Stimulated activated CD8-positive, alpha-beta memory T cell treated with anti-CD3 and anti-CD28 coated beads, Interleukin-7, amount 100 ng/mL, for 4 hours (primary cell): ENCODE results near the gene PEG3.

Experiments
- DNase-seq, 2 donors: peaks; one replicate each; pipeline ENCODE4 v3.0.0-alpha.2; 2020; ENCODE audit warnings: low read depth in 2 of 2

Gene PEG3

DNA sequence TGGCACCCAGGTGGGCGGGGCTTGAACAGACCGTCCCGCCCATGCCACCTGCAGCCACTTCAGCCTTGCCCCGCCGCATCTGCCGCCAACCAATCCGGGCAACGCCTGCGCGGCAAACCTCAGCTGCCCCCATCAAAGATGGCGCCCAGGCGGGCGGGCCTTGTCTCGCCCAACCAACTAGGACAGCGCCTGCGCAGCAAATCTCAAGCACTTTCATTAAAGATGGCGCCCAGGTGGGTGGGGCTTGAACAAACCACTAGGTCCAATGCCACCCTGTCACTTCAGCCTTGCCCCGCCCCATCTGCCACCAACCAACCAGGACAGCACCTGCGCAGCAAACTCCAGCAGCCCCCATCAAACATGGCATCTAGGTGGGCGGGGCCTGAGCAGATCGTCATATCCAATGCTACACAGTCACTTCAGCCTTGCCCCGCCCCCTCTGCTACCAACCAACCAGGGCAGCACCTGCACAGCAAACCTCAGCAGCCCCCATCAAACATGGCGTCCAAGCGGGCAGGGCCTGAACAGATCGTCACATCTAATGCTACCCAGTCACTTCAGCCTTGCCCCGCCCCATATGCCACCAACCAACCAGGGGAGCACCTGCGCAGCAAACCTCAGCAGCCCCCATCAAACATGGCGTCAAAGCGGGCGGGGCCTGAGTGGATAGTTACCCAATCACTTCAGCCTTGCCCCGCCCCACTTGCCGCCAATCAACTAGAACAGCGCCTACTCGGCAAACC lies 1.4 kb downstream of the PEG3 start:
- DNase-seq = peak in 1 of 2 donors; percentile 6

DNA sequence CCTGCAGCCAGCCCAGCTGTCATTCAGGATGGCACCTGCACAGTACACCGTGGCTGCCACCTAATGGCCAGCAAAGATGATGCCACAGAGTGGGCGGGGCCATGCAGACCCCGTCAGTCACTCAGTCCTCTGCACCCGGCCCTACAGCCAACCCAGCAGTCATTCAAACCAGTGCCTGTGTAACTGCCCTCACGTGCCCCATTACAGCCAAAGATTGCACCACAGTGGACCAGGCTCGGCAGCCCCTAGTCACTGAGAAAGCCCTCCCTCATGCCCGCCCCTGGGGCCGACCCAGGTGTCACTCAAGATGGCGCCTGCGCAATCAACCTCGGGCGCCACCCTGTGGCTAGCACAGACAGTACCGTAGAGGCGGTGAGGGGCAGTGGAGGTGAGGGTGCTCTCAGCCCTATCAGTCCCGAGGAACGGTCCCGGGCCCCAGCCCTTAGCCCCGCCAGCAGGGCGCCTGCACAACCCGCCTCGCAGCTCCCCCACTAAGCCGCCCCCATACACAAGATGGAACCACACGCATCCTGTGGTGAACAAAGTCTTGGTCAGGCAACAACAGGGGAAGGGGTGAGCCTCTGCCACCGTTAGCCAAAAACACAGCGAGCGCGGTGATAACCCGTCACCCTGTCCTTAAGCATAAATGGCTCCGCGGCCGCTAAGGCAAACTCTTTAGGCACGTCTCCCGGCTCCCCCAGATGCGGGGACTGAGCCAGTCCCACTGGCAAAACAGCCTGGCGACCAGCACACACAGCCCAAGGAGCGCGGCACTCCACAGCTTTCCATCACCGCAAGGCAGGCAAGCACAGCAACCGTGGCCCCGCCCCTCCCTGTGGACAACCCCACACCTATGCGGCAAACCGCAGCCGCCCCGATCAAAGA lies 2.3 kb downstream of the PEG3 start:
- DNase-seq = no peak

DNA sequence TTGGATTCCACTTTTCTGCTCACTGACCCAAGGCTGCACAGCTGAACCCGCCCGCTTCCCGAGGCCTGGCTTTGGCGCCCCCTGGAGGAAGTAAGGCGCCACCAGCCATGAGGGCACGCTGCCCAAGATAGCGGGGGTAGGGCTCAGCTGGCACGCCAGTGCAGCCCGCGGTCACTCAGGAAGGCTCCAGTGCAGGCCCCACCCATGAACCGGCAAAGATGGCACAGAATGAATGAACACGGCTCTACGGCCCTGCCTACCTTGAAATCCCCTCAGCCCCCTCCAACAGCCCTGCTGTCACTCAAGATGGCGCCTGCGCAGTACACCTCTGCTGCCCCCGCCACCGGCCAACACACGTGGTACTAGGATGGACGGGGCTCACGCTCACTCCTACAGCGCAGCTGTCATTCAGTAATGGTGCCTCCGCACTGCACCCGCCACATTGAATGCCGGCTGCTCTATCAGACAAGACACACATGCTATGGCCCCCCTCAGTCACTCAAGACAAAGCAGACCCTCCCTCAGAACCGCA lies 3.0 kb downstream of the PEG3 start:
- no peak for DNase-seq

DNA sequence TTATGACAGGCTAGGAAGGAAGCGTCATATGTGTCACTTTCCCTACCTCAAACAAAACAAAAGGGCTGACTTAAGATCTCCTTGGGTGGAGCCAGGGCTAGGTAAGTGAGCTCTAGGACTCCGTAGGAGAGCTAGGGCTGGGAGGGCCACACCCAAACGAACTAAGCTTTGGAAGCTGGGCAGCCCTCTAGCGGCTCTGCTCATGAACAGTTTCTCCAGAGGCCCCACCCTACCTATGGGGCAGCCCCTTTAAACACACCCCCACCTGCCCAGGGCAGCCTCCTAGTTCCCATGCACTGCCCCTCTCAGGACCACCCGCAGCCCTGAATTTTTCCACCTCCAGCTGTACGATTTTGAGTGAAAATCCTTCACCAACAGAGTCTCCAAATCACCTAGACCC lies 3.5 kb downstream of the PEG3 start:
- DNase-seq = no peak

DNA sequence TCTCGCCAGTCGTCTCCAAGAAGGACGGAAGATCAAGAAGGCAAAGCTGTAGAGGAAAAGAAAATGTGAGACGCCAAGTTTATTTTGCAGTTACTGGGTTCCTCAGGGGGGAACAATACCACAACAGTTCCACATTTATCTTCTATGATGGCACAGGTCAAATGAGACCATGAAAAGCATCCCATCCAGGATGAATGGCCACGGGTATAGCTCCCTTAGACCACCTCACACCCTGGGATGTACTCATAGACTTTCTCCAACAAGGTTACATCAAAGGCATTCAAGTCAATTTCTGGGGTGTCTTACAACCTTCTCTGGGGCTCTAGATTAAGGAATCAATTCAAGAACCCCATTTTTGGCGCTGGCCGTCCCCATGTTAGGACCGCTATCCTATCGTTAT lies 4.5 kb downstream of the PEG3 start:
- DNase-seq = no peak

DNA sequence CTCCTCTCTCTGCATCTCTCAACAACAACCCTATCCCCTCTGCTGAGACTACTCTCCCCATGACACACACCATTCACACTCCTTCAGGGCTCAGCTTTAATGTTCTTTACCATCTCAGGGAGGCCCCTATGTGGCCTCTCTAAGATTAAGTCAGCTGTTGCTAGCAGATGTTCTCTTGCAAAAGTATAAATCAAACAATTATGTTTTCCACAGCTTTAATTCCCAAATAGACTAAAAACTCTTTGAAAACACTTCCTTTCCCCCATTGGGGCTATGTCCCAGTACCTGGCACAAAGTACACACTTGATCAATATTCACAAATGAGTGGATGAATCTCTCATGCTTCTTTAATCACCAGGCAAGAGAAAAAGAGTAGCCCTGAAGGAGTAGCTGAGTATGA lies 5.1 kb downstream of the PEG3 start:
- DNase-seq = no peak

DNA sequence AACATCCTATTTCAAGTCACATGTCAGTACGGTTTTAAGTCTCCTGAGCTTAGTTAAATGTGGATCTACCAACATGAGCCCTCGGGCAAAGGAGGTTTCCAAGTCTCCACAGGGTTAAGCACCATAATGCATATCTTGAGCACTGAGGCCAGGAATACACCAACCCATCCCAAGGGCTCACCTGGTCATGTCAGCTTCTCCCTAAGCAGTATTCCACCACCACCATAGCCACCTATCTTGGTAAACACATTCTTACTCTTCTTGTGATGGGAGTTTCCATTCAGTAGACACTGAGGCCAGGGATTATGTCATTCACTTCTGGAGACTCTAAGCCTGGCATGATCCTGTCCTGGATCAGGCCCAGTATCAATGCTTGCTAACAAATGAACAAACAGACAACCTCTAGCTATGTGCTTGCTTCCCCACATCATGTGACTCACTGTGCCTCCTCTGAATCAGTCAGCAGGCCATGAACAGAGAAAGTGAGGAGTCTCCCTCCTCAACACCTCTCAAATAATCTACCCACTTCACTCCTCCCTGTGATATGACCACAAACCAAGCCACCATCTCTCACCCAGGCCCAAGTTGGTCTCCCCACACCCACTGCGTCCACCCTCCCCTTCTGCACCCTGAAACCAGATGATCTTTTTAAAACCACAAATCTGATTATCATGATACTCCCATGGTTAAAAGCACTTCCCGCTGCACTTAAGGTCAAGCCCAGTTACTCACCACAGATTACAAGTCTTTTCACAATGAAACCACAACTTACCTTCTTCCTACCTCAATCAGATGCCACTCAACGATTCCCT lies 5.8 kb downstream of the PEG3 start:
- DNase-seq = no peak

DNA sequence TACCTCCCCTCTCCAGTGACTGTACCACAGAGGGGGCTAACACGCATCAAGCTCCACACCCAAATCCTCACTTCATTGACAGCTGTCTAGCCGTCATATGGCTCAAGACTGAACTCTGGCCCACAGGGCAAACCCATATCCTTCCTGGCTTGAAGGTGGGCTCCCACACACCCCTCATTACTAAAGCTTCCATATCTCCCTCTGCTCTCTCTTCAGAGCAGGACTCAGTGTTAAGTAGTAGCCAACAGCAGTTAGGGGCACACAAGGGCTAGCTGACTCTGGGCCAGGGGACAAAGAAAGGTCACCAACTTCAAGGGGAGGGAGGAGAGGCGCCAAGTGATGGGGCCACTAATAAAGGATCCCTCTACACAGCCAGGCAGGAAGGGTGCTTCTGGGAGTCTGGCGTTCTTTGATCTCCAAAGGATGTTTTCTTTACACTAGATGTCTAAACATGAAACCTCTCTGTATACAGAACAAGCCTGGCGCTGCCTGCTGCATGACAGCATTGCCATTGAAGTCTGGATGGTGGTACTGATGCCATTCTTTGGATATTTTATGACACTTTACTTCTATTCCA lies 8.1 kb downstream of the PEG3 start:
- DNase-seq = no peak

DNA sequence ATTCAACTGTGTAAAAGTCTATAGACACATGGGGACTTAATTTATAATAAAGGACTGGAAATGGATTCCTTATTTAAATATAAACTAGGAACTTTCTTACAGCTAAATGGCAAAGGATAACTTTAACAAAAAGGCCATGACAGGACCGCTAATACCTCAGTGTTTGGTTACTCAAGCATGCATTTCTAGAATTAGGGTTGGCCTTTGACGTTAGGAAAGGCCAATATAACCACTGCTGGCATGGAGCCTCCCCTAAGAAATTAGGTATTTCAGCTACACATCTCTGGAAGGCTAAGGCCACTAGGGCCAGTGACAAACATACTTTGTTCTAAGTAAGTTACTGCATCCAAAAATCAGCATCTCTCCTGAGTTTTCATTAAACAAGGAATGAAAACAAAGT lies 9.3 kb downstream of the PEG3 start:
- DNase-seq = no peak

DNA sequence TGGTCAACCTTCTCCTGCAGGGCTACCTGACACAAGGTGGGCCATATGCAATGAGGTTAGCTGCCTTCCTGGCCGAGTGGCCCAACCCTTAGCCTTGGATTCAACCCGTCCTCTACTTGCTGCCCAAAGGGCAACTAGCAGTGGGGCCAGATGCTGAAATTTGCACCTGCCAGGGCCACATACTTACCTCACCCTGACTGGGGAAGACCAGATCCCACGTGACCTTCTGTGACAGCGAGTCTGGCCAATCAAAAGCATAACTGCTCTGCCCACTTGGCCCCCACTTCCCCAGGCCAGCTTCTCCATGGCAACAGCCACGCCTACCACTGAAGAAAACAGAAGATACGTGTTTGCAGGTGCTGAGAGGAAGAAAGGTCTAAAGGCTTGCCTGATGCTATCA lies 10.9 kb downstream of the PEG3 start:
- DNase-seq = no peak

DNA sequence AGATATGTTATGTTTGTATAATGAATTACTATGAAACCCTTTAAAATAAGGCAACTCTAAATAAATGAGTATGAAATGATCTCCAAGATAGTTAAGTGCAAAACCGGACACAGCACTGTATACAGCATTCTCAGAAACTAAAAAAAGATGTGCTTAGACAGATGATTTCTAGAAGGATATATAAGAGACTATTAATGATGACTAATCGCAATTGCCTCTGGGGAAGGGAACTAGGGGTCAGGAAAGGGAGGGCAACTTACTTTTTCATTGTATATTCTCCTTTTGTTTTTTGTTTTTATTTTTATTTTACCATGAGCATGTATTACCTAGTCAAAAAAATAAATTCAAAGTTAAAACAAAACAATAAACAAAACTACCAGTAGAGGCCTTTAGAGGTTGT lies 12.8 kb downstream of the PEG3 start:
- DNase-seq = no peak

DNA sequence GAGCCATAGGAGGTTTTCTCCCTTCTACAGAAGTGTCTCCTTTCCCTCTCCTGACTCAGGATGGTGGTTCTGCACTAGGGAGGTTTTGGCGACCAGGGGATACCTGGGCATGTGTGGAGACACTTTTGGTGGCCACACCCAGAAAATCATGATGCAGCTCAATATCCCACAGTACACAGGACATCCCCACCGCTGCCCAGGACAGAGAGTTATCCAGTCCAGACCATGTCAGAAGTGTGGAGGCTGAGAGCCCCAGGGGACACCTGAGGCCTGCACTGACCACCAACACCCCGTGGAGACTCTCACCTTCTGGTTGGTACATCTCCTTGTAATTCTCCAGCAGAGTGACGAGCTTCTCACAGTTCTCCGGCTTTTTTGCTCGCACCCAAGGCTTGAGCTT lies 16.6 kb downstream of the PEG3 start:
- no peak for DNase-seq

DNA sequence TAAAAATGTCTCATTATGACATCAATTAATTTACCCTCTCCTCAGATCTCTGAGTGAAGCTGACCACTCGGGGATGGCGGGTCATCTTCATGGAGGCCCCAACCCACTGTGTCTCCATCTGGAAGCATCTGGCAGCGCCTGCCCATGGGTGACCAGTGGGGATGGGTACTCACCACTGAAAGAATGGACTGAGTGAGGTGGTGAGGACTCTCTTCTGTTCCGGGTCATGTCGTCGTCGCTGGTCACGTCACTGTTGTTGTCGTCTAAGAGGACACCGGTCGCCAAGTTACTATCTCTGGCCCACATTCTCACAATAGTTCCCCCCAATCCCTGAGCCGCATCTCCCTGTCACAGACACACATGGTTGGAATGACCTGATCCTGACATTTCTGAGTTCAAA lies 17.1 kb downstream of the PEG3 start:
- DNase-seq = no peak

DNA sequence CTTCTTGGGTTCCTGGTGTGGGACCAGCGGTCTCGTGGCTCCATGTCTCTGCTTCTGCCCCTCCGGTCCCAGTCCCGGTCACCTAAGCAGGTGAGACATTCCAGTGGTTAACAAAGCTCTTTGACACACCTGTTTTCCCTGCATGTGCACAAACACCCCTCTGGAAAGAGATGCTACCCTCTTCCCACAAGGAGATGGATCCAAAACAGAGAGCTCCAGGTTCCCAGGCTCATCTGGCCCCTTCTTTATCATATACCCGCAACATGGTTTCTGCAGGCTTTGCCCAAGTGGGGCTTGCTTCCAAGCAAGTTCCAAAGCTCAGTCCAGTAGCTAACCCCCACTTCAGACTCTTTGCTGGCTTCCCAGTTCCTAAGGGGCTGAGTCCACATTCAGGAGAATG lies 17.8 kb downstream of the PEG3 start:
- no peak for DNase-seq

DNA sequence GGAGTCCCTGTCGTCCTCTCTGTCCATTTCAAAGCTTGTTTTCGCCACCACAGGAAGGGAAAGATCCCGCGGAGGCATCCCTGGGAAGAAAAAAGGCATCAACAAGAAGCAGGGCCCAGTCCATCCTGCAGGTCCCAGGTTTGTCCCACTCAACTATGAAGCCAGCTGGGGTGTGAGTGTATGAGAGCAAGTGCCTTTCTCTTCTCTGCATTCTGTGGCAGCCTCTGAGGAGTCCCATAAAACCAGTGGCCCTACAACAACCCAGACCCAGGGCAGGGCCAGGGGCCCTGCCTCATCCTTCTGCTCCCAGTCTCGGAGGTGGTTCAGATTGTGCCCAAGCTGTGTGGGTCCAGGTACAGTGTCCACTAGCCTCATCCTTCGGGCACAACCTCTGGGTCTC lies 18.9 kb downstream of the PEG3 start:
- no peak for DNase-seq

DNA sequence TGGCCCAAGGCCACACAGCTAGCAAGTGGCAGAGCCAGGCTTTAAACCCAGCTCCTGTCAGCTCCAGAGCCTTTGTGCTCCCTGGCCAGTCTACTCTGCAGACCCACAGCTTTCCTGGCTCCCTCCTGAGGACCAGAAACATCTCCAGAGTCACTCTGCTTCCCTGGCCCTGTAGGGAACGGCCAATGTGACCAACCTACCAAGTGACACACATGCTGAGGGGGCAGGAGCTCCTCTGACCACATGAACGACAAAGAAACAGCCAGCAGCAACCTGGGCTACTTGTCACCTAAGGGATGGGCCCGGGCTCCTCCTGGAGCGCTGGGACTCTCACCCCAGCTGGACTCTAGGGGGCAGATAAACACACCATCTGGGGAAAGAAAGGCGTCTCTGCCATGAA lies 19.3 kb downstream of the PEG3 start:
- DNase-seq = no peak

DNA sequence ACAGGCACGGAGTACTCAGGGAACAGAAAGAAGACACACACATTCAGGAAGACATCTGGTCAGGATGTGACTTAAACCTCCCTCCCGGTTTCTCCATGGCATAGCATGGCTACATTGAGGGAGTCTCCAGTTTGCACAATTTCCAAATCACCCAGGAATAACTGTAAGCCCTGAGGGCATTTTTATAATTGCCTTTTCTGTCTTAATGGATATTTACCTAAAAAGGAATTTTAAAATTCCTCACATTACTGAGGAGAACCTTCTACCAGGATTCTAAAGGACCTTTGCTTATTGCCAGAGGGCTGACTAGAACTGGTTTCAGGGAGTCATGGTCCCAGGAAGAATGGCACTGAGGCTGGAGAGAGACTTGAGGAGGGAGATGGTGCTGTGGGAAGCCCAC lies 21.4 kb downstream of the PEG3 start:
- no peak for DNase-seq

DNA sequence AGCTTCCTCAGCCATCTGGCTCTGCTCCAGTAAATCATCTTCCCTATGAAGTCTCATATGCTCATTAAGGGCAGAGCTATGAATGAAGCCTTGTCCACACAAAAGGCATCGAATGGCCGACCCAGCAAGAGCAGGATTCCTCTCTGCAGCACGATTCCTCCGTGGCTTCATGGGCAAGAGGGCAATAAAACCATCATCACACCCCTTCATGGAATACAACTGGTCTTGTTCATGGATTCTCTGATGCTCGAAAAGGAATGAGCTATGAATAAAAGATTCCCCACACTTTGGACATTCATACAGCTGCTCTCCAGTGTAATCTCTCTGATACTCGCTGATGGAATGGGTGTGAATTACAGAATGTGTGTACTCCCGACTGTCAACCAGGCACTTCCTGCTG lies 25.9 kb downstream of the PEG3 start:
- no peak for DNase-seq

DNA sequence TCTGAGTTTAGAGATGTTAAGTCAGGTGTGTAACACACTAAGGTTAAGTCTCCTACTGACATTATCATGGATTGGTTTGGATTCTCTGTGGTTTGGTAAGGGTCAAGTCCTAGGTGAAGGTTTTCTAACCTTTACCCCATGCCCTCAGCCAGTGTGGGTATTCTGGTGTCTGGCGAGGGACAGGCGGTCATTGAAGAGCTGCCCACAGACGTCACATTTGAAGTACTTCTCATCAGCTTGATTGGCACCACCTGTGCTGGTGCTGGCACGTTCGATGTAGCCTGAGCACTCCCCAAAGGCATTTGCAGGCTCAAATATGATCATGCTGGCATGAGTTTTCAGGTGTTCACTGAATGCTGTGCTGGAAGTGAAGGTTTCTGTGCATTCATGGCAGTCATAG lies 27.0 kb downstream of the PEG3 start:
- no peak for DNase-seq

DNA sequence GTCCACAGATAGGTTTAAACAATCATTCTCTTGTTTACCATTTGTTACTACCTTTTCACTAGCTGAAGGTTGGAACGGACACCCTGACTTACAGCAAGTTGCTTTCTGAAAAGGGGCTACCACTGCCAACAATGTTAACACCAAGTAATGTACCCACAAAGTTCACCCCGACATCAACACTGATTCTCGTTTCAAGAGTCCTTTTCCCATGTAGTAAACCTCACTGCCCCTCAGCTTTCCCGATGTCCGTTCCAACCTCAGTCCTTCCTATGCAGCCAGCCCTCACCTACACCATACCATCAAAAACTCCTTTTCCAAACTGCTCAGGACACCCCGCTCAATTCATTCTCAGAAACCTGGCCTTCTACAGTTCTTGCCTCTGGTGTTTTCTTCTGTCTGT lies 29.0 kb downstream of the PEG3 start:
- DNase-seq = no peak

DNA sequence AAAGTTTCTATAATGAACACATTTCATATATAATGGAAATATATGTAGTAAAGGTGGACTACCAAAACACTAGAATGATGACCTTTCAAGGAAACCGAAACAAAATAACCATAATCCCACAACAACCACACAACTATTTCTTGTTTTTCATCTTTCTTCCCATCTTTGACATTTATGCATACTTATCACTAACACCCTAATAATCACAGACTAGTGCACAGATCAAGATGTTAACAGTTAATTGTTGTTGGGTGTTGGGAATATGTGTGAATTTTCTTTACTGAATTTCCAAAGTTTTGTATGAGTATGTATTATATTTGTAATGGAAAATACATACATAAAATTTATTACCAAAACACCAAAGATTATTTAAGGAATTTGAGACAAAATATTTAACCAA lies 30.3 kb downstream of the PEG3 start:
- DNase-seq = no peak
